MM.1S (cell line): ENCODE data around the gene ARAP3.

Experiments used
- DNase-seq: peaks from one replicate; pipeline ENCODE4 v3.0.0-alpha.2; 2015
- H2AFZ ChIP-seq: fragments of 300-600 bp; sonication (generic); 2 replicates; pipeline ENCODE4 v1.6.0; 2016; ENCODE audit warnings: antibody characterized with exemption, low read length
- H3F3A ChIP-seq: fragments of 300-600 bp; sonication (generic); 2 replicates; pipeline ENCODE4 v1.6.1; 2016; ENCODE audit warnings: mild to moderate bottlenecking, antibody characterized with exemption, low read length, moderate library complexity, mixed read lengths; ENCODE audit not compliant: insufficient read depth
- H3K27ac ChIP-seq: fragments of 300-600 bp; sonication (generic); 2 replicates; pipeline ENCODE4 v1.5.1; 2016; ENCODE audit warnings: mild to moderate bottlenecking, low read length
- H3K27me3 ChIP-seq: fragments of 300-600 bp; sonication (generic); replicated peaks from 2 replicates; pipeline ENCODE4 v1.6.0; 2016; ENCODE audit warnings: low read length; ENCODE audit not compliant: insufficient read depth
- H3K36me3 ChIP-seq: fragments of 300-600 bp; sonication (generic); replicated peaks from 2 replicates; pipeline ENCODE4 v1.6.1; 2016; ENCODE audit warnings: mild to moderate bottlenecking, low read length, mixed read lengths; ENCODE audit not compliant: insufficient read depth
- H3K4me1 ChIP-seq: fragments of 300-600 bp; sonication (generic); 2 replicates; pipeline ENCODE4 v1.6.1; 2016; ENCODE audit warnings: low read length, mixed read lengths
- H3K4me2 ChIP-seq: fragments of 300-600 bp; sonication (generic); 2 replicates; pipeline ENCODE4 v1.6.0; 2016; ENCODE audit warnings: low read depth, low read length
- H3K4me3 ChIP-seq: fragments of 300-600 bp; sonication (generic); 2 replicates; pipeline ENCODE4 v1.5.1; 2016; ENCODE audit warnings: low read length, mixed read lengths
- H3K79me2 ChIP-seq: fragments of 300-600 bp; sonication (generic); 2 replicates; pipeline ENCODE4 v1.6.1; 2016; ENCODE audit warnings: mixed run types, low read length, mixed read lengths
- H3K9ac ChIP-seq: fragments of 300-600 bp; sonication (generic); 2 replicates; pipeline ENCODE4 v1.6.1; 2016; ENCODE audit warnings: low read length, mixed read lengths
- H3K9me2 ChIP-seq: fragments of 300-600 bp; sonication (generic); replicated peaks from 2 replicates; pipeline ENCODE4 v1.6.1; 2016; ENCODE audit warnings: mild to moderate bottlenecking, low read length, mixed read lengths; ENCODE audit not compliant: insufficient read depth
- H3K9me3 ChIP-seq: fragments of 300-600 bp; sonication (generic); replicated peaks from 2 replicates; pipeline ENCODE4 v1.6.1; 2016; ENCODE audit warnings: mild to moderate bottlenecking, low read length, mixed read lengths; ENCODE audit not compliant: insufficient read depth
- H4K20me1 ChIP-seq: fragments of 300-600 bp; sonication (generic); 2 replicates; pipeline ENCODE4 v1.6.1; 2016; ENCODE audit warnings: mild to moderate bottlenecking, low read length, moderate library complexity, mixed read lengths; ENCODE audit not compliant: insufficient read depth
- CTCF ChIP-seq: fragments of 300-600 bp; sonication (generic); IDR thresholded peaks from 2 replicates; pipeline ENCODE4 v1.5.1; 2016; ENCODE audit warnings: antibody characterized with exemption, low read length, mixed read lengths
- EZH2 ChIP-seq: fragments of 300-600 bp; sonication (generic); optimal IDR thresholded peaks from 2 replicates; pipeline ENCODE3; 2017; ENCODE audit warnings: low read depth, mild to moderate bottlenecking, antibody characterized with exemption, low read length, mixed read lengths
- EZH2phosphoT487 ChIP-seq: fragments of 300-600 bp; sonication (generic); IDR thresholded peaks from 2 replicates; pipeline ENCODE4 v1.6.1; 2018; ENCODE audit warnings: antibody characterized with exemption, low read length

Gene ARAP3

DNA sequence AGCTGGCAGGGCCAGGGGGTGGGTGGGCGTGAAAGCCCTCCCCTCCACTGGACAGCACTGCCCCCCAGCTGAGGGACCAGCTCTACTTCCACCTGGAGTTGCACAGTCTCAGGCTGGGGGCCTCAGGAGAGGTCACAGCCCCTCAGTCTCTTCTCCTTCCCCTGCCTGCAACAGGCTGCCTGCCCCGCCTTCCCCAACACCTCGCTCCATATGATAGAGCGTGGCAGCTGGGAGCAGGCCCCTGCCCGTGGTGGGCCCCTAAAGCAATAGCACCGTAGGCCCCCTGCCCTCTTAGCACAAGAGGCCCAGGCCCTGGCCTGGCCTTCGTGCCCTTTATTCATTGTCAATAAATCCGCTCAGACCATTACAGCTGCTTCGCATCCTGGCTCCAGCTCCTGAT lies 41.3 kb downstream of the ARAP3 start:
- Histone ChIP-seq H2AFZ (no peak overlapping the region), H3F3A (peaks cover 16% of the 10 kb centered on the region; the same call in 1 of the 2 replicates), H3K4me1 (peaks cover 7% of the 10 kb centered on the region), H3K4me2 (no peak overlapping the region), H3K9me2 (no peaks in the 10 kb centered on the region), H3K9me3 (no peaks in the 10 kb centered on the region), H3K4me3 (no peak overlapping the region), H4K20me1 (0 out of 2 replicates have a peak, but pooled peaks cover 1% of the 10 kb centered on the region), H3K27me3 (no peaks in the 10 kb centered on the region), H3K79me2 (peaks cover 9% of the 10 kb centered on the region), H3K9ac (no peak overlapping the region), H3K36me3 (no peaks in the 10 kb centered on the region), H3K27ac (no peak overlapping the region)
- TF ChIP-seq EZH2phosphoT487 = no peak
- no peak for DNase-seq

DNA sequence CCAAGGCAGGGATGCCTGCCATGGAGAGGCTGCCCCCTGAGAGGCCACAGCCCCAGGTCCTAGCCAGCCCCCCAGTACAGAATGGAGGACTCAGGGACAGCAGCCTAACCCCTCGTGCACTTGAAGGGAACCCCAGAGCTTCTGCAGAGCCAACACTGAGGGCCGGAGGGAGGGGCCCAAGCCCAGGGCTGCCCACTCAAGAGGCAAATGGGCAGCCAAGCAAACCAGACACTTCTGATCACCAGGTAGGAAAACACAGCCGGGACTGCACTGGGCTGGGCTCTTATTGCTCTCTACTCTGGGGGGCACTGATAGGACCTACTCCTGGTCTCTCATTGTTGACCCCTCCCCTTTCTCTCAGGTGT lies 42.0 kb downstream of the ARAP3 start:
- peaks cover 15% of the 10 kb centered on the region for H3K79me2 ChIP-seq
- H3K27ac ChIP-seq = no peak overlapping the region
- no peaks in the 10 kb centered on the region for H3K9me2 ChIP-seq
- peaks cover 12% of the 10 kb centered on the region for H3K4me1 ChIP-seq
- H3K4me3 ChIP-seq = no peak overlapping the region
- H3K27me3 ChIP-seq = no peaks in the 10 kb centered on the region
- no peak overlapping the region for H2AFZ ChIP-seq
- H3K9me3 ChIP-seq = no peaks in the 10 kb centered on the region
- peaks cover 16% of the 10 kb centered on the region; the same call in 1 of the 2 replicates for H3F3A ChIP-seq
- H3K36me3 ChIP-seq = no peaks in the 10 kb centered on the region
- no peak overlapping the region for H3K4me2 ChIP-seq
- H4K20me1 ChIP-seq = 0 out of 2 replicates have a peak, but pooled peaks cover 4% of the 10 kb centered on the region
- DNase-seq = no peak
- H3K9ac ChIP-seq = no peak overlapping the region
- TF ChIP-seq CTCF = no peak
- no peak for TF ChIP-seq EZH2
- TF ChIP-seq EZH2phosphoT487 = no peak

DNA sequence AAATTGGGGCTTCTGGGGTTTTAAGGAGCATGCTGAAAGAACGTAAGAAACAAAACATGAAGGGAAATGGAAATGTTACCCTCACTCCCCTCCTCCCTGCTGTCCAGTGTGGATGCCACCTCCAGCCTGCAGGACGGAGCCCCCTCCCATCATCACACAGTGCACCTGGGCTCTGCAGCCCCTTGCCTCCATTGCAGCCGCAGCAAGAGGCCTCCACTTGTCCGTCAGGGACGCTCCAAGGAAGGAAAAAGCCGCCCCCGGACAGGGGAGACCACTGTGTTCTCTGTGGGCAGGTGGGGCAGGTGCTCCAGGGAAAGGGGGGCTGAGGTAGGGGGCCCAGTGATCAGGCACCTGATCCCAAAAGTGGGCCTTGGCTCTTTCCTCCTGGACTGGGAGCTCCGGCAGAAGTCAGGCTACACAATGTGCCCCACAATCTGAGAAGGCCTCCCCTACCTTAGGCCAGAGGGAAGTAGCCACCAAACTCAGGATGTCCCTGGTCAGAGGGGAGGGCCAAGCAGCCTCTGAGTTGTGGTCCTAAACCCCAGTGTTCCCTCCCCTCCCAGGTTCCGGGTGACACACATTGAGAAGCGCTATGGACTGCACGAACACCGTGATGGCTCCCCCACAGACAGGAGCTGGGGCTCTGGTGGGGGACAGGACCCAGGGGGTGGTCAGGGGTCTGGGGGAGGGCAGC lies 42.5 kb downstream of the ARAP3 start:
- Histone ChIP-seq H3K4me1 (peaks cover 15% of the 10 kb centered on the region), H3K9me3 (no peaks in the 10 kb centered on the region), H3K9me2 (no peaks in the 10 kb centered on the region), H3K4me3 (no peak overlapping the region), H3K9ac (no peak overlapping the region), H3K36me3 (no peaks in the 10 kb centered on the region), H3F3A (peaks cover 16% of the 10 kb centered on the region; the same call in 1 of the 2 replicates), H3K79me2 (peaks cover 21% of the 10 kb centered on the region), H3K4me2 (no peak overlapping the region), H3K27me3 (no peaks in the 10 kb centered on the region), H3K27ac (no peak overlapping the region), H4K20me1 (0 out of 2 replicates have a peak, but pooled peaks cover 4% of the 10 kb centered on the region), H2AFZ (no peak overlapping the region)
- TF ChIP-seq EZH2 = no peak
- no peak for TF ChIP-seq CTCF
- no peak for TF ChIP-seq EZH2phosphoT487
- DNase-seq = no peak

- Histone ChIP-seq H3K4me2 (no peak overlapping the region), H2AFZ (no peak overlapping the region), H3K79me2 (peaks cover 28% of the 10 kb centered on the region), H4K20me1 (0 out of 2 replicates have a peak, but pooled peaks cover 4% of the 10 kb centered on the region), H3K27ac (no peak overlapping the region), H3K27me3 (no peaks in the 10 kb centered on the region), H3K9me2 (no peaks in the 10 kb centered on the region), H3K9ac (no peak overlapping the region), H3K4me3 (no peak overlapping the region), H3K4me1 (peaks cover 16% of the 10 kb centered on the region), H3F3A (peaks cover 16% of the 10 kb centered on the region; the same call in 1 of the 2 replicates), H3K9me3 (no peaks in the 10 kb centered on the region), H3K36me3 (no peaks in the 10 kb centered on the region)
- TF ChIP-seq EZH2 (no peak), CTCF (no peak), EZH2phosphoT487 (no peak)
- no peak for DNase-seq
Measured at GRCh38 chr5:141638771-141639170, 43.3 kb downstream of the ARAP3 start.
